ENCODE data around the gene MRPL20. TPM values are rescaled to one million over a fixed set of nuclear protein-coding genes. Genes with fewer than 3 reads are reported as not detected.

MRPL20 gene
- total RNA-seq, 1 donor = 53.9 TPM

GRCh38 chr1:1428174-1428573, 21.1 kb upstream of the MRPL20 start:
- H3K36me3 ChIP-seq (ENCODE audit: insufficient read depth, low read length) = no peaks in the 10 kb centered on the region
- H2AFZ ChIP-seq (ENCODE audit: low read length) = no peak overlapping the region
- TF ChIP-seq CTCF (IDR thresholded peaks at IDR 0.05; ENCODE audit: extremely low read depth, low read depth, low read length) = no peak

GRCh38 chr1:1427820-1428148, 20.7 kb upstream of the MRPL20 start:
- H3K36me3 ChIP-seq (ENCODE audit: insufficient read depth, low read length) = no peaks in the 10 kb centered on the region
- no peak for DNase-seq (ENCODE audit: insufficient read length, low spot score, missing footprints)
- H3K4me2 ChIP-seq (ENCODE audit: insufficient read depth, low read length) = no peak overlapping the region
- no peak overlapping the region for H2AFZ ChIP-seq (ENCODE audit: low read length)
- no peaks in the 10 kb centered on the region for H3K9me3 ChIP-seq (ENCODE audit: low read depth, low read length)
- H3K27ac ChIP-seq (ENCODE audit: low read depth, low read length) = no peak overlapping the region
- no peak for TF ChIP-seq CTCF (IDR thresholded peaks at IDR 0.05; ENCODE audit: extremely low read depth, low read depth, low read length)
- no peaks in the 10 kb centered on the region for H3K27me3 ChIP-seq (ENCODE audit: insufficient read depth, low read length)
- no peaks in the 10 kb centered on the region for H4K20me1 ChIP-seq (ENCODE audit: insufficient read depth, low read length)
- H3K4me3 ChIP-seq (ENCODE audit: insufficient read depth, low read length) = peak overlapping the region; percentile 52
- peaks cover 16% of the 10 kb centered on the region for H3K4me1 ChIP-seq (ENCODE audit: insufficient read depth, low read length)
- no peaks in the 10 kb centered on the region for H3K79me2 ChIP-seq (ENCODE audit: insufficient read depth, low read length)

More at GRCh38 chr1:1428174-1428573, 21.1 kb upstream of the MRPL20 start:
- Histone ChIP-seq H3K27me3 (ENCODE audit: insufficient read depth, low read length) (no peaks in the 10 kb centered on the region), H4K20me1 (ENCODE audit: insufficient read depth, low read length) (no peaks in the 10 kb centered on the region), H3K79me2 (ENCODE audit: insufficient read depth, low read length) (no peaks in the 10 kb centered on the region), H3K4me3 (ENCODE audit: insufficient read depth, low read length) (no peak overlapping the region), H3K4me2 (ENCODE audit: insufficient read depth, low read length) (no peak overlapping the region), H3K9me3 (ENCODE audit: low read depth, low read length) (no peaks in the 10 kb centered on the region), H3K4me1 (ENCODE audit: insufficient read depth, low read length) (peaks cover 13% of the 10 kb centered on the region), H3K27ac (ENCODE audit: low read depth, low read length) (no peak overlapping the region)
- DNase-seq (ENCODE audit: insufficient read length, low spot score, missing footprints) = peak; percentile 80

- Histone ChIP-seq H4K20me1 (ENCODE audit: insufficient read depth, low read length) (no peaks in the 10 kb centered on the region), H3K4me2 (ENCODE audit: insufficient read depth, low read length) (no peak overlapping the region), H3K4me3 (ENCODE audit: insufficient read depth, low read length) (peak overlapping the region; percentile 52), H3K27ac (ENCODE audit: low read depth, low read length) (no peak overlapping the region), H3K79me2 (ENCODE audit: insufficient read depth, low read length) (no peaks in the 10 kb centered on the region), H3K4me1 (ENCODE audit: insufficient read depth, low read length) (peaks cover 20% of the 10 kb centered on the region), H3K9me3 (ENCODE audit: low read depth, low read length) (no peaks in the 10 kb centered on the region), H2AFZ (ENCODE audit: low read length) (no peak overlapping the region), H3K36me3 (ENCODE audit: insufficient read depth, low read length) (no peaks in the 10 kb centered on the region), H3K27me3 (ENCODE audit: insufficient read depth, low read length) (no peaks in the 10 kb centered on the region)
- TF ChIP-seq CTCF (IDR thresholded peaks at IDR 0.05; ENCODE audit: extremely low read depth, low read depth, low read length) = no peak
- peak; percentile 96 for DNase-seq (ENCODE audit: insufficient read length, low spot score, missing footprints)
Measured at GRCh38 chr1:1427106-1427819, 20.2 kb upstream of the MRPL20 start.

- Histone ChIP-seq H3K36me3 (ENCODE audit: insufficient read depth, low read length) (no peaks in the 10 kb centered on the region), H3K27ac (ENCODE audit: low read depth, low read length) (no peak overlapping the region), H3K4me3 (ENCODE audit: insufficient read depth, low read length) (no peak overlapping the region), H3K9me3 (ENCODE audit: low read depth, low read length) (no peaks in the 10 kb centered on the region), H3K4me2 (ENCODE audit: insufficient read depth, low read length) (no peak overlapping the region), H3K79me2 (ENCODE audit: insufficient read depth, low read length) (no peaks in the 10 kb centered on the region), H3K27me3 (ENCODE audit: insufficient read depth, low read length) (no peaks in the 10 kb centered on the region), H4K20me1 (ENCODE audit: insufficient read depth, low read length) (no peaks in the 10 kb centered on the region), H3K4me1 (ENCODE audit: insufficient read depth, low read length) (peaks cover 16% of the 10 kb centered on the region), H2AFZ (ENCODE audit: low read length) (no peak overlapping the region)
- peak; percentile 70 for DNase-seq (ENCODE audit: insufficient read length, low spot score, missing footprints)
- TF ChIP-seq CTCF (IDR thresholded peaks at IDR 0.05; ENCODE audit: extremely low read depth, low read depth, low read length) = no peak
Measured at GRCh38 chr1:1426496-1427105, 19.5 kb upstream of the MRPL20 start.
